K562 treated with DMSO at 1 percent for 12 hours (cell line): ENCODE data around the gene NECAB2. TPM values are rescaled to one million over a fixed set of nuclear protein-coding genes. Genes with fewer than 3 reads are reported as not detected.

ENCODE experiments used
- total RNA-seq: library from RNA; unstranded; fragments of 300-600 nt; gene quantifications from 2 replicates; pipeline ENCODE4 v1.2.3, GENCODE V29; 2022; ENCODE audit not compliant: insufficient read depth

NECAB2 gene
- total RNA-seq, result not detected in 2 replicates

GRCh38 chr16:83967838-83968305 is at the start of gene NECAB2:
Gene NECAB2 (plus strand): TSS chr16:83968244. CDS start chr16:83968649, 405 bp downstream.

GRCh38 chr16:83952940-83953795 is 14.9 kb upstream of the NECAB2 start, which contains the start of gene OSGIN1:
Gene OSGIN1 (plus strand): TSS chr16:83953240. CDS start chr16:83957672, 4,432 bp downstream.

GRCh38 chr16:84042308-84042878 is 74.3 kb downstream of the NECAB2 start, which contains the start of gene SLC38A8:
Gene SLC38A8 (minus strand): TSS chr16:84042795. CDS start chr16:84042157, 638 bp downstream.

Other genes with a start within 250 kb of the NECAB2 start
- gene HSBP1, start 160.3 kb upstream of the NECAB2 start, total RNA-seq, result 17.6 and 39.8 TPM in 2 replicates
- 0.84 and 2.0 TPM in 2 replicates for gene MLYCD, start 69.1 kb upstream of the NECAB2 start, total RNA-seq
- 14.2 and 14.6 TPM in 2 replicates for gene OSGIN1, start 15.0 kb upstream of the NECAB2 start, total RNA-seq
- not detected in 2 replicates for gene SLC38A8, start 74.6 kb downstream of the NECAB2 start, total RNA-seq
- 55.3 and 112 TPM in 2 replicates for gene MBTPS1, start 148.7 kb downstream of the NECAB2 start, total RNA-seq
- gene HSDL1, start 176.9 kb downstream of the NECAB2 start, total RNA-seq, result 22.7 and 54.8 TPM in 2 replicates
- not detected in 2 replicates for gene DNAAF1, start 177.1 kb downstream of the NECAB2 start, total RNA-seq
- 16.7 and 45.2 TPM in 2 replicates for gene TAF1C, start 218.8 kb downstream of the NECAB2 start, total RNA-seq
- gene ADAD2, start 222.9 kb downstream of the NECAB2 start, total RNA-seq, result not detected in 2 replicates